ENCODE data around the gene DCTPP1.

- TF ChIP-seq EZH2 (IDR thresholded peaks at IDR 0.05; ENCODE audit: low read length, unreplicated experiment) (no peak), CTCF (conservative IDR thresholded peaks at IDR 0.05; ENCODE audit: low read depth, low read length) (no peak)
Observed at GRCh38 chr16:30397056-30397455, 32.8 kb downstream of the DCTPP1 start.
